ENCODE results near the gene ITPKC. TPM values are rescaled to one million over a fixed set of nuclear protein-coding genes. Genes with fewer than 3 reads are reported as not detected.

Gene ITPKC
- total and polyA plus RNA-seq, 2 of the 13 experiments (the other 11 are each of a cell fraction or from before 2014, with no cell fraction given), result 6.9 to 11.2 TPM

DNA sequence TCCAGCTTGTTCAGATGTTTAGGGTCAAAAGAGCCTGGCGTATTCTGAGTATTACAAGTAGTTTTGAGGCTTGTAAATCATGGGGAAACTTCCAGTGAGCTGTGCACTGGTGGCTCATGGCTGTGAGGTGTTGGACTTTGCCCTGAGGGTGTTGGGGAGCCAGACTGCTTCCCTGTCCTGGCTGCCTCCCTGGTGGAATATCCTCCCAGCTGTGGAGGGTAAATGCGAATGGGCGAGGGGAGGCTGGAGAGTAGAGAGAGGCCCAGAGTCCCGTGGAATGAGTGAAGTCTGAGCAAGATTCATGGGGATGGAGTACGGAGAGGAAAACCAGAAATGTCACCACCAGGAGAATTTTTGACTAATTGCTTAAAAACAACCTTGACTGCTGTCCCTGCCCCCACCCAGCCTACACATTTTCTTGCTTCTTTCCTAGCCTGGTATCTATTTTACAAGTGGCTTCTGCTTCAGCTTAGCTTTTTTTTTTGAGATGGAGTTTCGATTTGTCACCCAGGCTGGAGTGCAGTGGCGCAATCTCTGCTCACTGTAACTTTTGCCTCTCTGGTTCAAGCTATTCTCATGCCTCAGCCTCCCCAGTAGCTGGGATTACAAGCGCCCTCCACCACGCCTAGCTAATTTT is 37.8 kb downstream of the ITPKC start (continued):
- no peak for TF ChIP-seq CBX1 (IDR thresholded peaks at IDR 0.05; ENCODE audit: low read depth)
- TF ChIP-seq MAF1 (CRISPR knock-in tag; IDR thresholded peaks at IDR 0.05; ENCODE audit: borderline replicate concordance), result no peak
- no peak for TF ChIP-seq SSRP1 (CRISPR knock-in tag; IDR thresholded peaks at IDR 0.05)
- TF ChIP-seq, protein P1, sequence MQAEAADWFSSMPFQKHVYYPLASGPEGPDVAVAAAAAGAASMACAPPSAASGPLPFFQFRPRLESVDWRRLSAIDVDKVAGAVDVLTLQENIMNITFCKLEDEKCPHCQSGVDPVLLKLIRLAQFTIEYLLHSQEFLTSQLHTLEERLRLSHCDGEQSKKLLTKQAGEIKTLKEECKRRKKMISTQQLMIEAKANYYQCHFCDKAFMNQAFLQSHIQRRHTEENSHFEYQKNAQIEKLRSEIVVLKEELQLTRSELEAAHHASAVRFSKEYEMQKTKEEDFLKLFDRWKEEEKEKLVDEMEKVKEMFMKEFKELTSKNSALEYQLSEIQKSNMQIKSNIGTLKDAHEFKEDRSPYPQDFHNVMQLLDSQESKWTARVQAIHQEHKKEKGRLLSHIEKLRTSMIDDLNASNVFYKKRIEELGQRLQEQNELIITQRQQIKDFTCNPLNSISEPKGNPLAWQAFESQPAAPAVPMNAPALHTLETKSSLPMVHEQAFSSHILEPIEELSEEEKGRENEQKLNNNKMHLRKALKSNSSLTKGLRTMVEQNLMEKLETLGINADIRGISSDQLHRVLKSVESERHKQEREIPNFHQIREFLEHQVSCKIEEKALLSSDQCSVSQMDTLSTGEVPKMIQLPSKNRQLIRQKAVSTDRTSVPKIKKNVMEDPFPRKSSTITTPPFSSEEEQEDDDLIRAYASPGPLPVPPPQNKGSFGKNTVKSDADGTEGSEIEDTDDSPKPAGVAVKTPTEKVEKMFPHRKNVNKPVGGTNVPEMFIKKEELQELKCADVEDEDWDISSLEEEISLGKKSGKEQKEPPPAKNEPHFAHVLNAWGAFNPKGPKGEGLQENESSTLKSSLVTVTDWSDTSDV (CRISPR knock-in tag; IDR thresholded peaks at IDR 0.05), result no peak
- TF ChIP-seq ZNF510 (CRISPR knock-in tag; IDR thresholded peaks at IDR 0.05; ENCODE audit: low read depth), result 0 out of 2 replicates have a peak, but pooled peaks have one; percentile 64
- no peak for TF ChIP-seq RXRA (CRISPR knock-in tag; IDR thresholded peaks at IDR 0.05)
- TF ChIP-seq ZNF3 (CRISPR knock-in tag; IDR thresholded peaks at IDR 0.05), result no peak
- TF ChIP-seq SRSF4 (IDR thresholded peaks at IDR 0.05; ENCODE audit: low read depth, low read length, poor library complexity, severe bottlenecking), result no peak
- TF ChIP-seq, protein P2, sequence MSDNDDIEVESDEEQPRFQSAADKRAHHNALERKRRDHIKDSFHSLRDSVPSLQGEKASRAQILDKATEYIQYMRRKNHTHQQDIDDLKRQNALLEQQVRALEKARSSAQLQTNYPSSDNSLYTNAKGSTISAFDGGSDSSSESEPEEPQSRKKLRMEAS (IDR thresholded peaks at IDR 0.05), result peak; percentile 51; the same call in 1 of the 2 replicates
- TF ChIP-seq ZNF713 (CRISPR knock-in tag; IDR thresholded peaks at IDR 0.05), result no peak
- TF ChIP-seq RBM39 (IDR thresholded peaks at IDR 0.05; ENCODE audit: low read depth, low read length, poor library complexity, severe bottlenecking), result no peak
- no peak for TF ChIP-seq CHD4 (IDR thresholded peaks at IDR 0.05; ENCODE audit: borderline replicate concordance, low read length)
- TF ChIP-seq NBN (conservative IDR thresholded peaks at IDR 0.05), result no peak
- TF ChIP-seq, protein P3, sequence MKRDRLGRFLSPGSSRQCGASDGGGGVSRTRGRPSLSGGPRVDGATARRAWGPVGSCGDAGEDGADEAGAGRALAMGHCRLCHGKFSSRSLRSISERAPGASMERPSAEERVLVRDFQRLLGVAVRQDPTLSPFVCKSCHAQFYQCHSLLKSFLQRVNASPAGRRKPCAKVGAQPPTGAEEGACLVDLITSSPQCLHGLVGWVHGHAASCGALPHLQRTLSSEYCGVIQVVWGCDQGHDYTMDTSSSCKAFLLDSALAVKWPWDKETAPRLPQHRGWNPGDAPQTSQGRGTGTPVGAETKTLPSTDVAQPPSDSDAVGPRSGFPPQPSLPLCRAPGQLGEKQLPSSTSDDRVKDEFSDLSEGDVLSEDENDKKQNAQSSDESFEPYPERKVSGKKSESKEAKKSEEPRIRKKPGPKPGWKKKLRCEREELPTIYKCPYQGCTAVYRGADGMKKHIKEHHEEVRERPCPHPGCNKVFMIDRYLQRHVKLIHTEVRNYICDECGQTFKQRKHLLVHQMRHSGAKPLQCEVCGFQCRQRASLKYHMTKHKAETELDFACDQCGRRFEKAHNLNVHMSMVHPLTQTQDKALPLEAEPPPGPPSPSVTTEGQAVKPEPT (CRISPR knock-in tag; IDR thresholded peaks at IDR 0.05; ENCODE audit: low read depth), result no peak
- no peak for TF ChIP-seq ZEB1 (IDR thresholded peaks at IDR 0.05; ENCODE audit: insufficient replicate concordance, low read depth)
- TF ChIP-seq, protein P4, sequence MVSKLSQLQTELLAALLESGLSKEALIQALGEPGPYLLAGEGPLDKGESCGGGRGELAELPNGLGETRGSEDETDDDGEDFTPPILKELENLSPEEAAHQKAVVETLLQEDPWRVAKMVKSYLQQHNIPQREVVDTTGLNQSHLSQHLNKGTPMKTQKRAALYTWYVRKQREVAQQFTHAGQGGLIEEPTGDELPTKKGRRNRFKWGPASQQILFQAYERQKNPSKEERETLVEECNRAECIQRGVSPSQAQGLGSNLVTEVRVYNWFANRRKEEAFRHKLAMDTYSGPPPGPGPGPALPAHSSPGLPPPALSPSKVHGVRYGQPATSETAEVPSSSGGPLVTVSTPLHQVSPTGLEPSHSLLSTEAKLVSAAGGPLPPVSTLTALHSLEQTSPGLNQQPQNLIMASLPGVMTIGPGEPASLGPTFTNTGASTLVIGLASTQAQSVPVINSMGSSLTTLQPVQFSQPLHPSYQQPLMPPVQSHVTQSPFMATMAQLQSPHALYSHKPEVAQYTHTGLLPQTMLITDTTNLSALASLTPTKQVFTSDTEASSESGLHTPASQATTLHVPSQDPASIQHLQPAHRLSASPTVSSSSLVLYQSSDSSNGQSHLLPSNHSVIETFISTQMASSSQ (IDR thresholded peaks at IDR 0.05; ENCODE audit: low read depth), result no peak
- TF ChIP-seq, protein P4 (CRISPR knock-in tag; IDR thresholded peaks at IDR 0.05; ENCODE audit: borderline replicate concordance), result no peak
- TF ChIP-seq U2AF1 (optimal IDR thresholded peaks at IDR 0.05; ENCODE audit: low read depth, low read length), result no peak
- no peak for TF ChIP-seq ZKSCAN8 (CRISPR knock-in tag; IDR thresholded peaks at IDR 0.05; ENCODE audit: borderline replicate concordance)
- TF ChIP-seq, protein P5, sequence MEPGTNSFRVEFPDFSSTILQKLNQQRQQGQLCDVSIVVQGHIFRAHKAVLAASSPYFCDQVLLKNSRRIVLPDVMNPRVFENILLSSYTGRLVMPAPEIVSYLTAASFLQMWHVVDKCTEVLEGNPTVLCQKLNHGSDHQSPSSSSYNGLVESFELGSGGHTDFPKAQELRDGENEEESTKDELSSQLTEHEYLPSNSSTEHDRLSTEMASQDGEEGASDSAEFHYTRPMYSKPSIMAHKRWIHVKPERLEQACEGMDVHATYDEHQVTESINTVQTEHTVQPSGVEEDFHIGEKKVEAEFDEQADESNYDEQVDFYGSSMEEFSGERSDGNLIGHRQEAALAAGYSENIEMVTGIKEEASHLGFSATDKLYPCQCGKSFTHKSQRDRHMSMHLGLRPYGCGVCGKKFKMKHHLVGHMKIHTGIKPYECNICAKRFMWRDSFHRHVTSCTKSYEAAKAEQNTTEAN (CRISPR knock-in tag; conservative IDR thresholded peaks at IDR 0.05), result no peak

All from HepG2 (cell line).